ENCODE data around the gene MALSU1.

Gene MALSU1

GRCh38 chr7:23335621-23336020 lies 36.5 kb downstream of the MALSU1 start:
- no peak for DNase-seq (ENCODE audit: low read depth)

GRCh38 chr7:23336086-23336485 lies 36.9 kb downstream of the MALSU1 start:
- DNase-seq (ENCODE audit: low read depth), result no peak

GRCh38 chr7:23336799-23337283 lies 37.7 kb downstream of the MALSU1 start:
- no peak for DNase-seq (ENCODE audit: low read depth)

GRCh38 chr7:23337374-23337773 lies 38.2 kb downstream of the MALSU1 start:
- DNase-seq (ENCODE audit: low read depth), result no peak

- no peak for DNase-seq (ENCODE audit: low read depth)
These were observed 39.3 kb downstream of the MALSU1 start for GRCh38 chr7:23338439-23338838.

- no peak for DNase-seq (ENCODE audit: low read depth)
These were observed 39.7 kb downstream of the MALSU1 start for GRCh38 chr7:23338863-23339262.

DNA sequence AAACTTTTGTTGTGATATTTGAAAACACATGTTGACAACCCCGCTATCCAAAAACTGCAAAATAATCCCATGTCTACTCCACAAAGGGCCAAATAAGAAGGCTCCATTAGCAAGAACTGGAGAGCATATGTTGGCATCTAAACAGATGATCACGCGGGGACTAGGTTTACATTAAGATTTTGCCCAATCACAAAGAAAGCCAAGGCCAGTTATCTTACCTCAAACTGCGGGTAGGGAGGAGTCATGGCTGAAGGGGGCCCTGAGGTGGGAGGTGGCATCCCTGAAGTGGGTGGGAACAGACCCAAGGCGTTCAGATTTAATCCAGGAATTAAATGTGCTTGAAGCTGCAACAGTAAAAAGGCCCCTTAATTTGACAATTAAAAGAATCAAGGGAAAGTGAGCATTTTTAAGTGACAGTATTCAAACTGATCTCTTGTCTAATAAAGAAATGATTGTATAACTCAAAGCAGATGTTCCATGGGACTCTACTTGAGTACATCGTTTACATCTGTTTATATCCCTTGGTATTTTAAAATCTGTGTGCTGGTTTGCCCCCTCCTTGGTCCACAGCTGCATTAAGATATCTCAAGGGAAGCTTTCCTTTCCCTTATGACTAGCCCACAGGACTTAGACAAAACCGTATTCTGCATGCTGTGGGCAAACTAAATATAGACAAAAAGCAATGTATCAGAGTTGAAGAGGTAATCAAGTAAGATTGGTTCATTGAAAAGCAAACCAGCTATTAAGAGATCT lies 42.9 kb downstream of the MALSU1 start:
- DNase-seq (ENCODE audit: low read depth), result no peak

- no peak for DNase-seq (ENCODE audit: low read depth)
These were observed 44.0 kb downstream of the MALSU1 start for GRCh38 chr7:23343102-23343501.

- no peak for DNase-seq (ENCODE audit: low read depth)
These were observed 44.8 kb downstream of the MALSU1 start for GRCh38 chr7:23343806-23344475.

GRCh38 chr7:23345601-23346000 lies 46.5 kb downstream of the MALSU1 start:
- DNase-seq (ENCODE audit: low read depth), result no peak

DNA sequence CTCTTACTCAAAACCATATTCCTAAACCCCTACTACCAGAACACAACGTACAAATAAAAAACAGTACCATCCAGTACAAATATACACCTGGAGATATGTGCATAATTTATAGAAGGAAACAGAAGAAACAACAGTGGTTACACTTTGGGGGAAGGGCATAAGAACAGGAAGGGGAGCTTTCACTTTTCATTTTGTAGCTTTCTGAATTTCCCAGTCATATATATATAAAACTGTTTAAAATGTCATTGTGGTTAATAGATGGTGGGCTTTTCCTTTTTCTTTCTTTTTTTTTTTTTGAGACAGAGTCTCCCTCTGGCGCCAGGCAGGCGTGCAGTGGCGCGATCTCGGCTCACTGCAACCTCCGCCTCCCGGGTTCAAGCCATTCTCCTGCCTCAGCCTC lies 47.2 kb downstream of the MALSU1 start:
- no peak for DNase-seq (ENCODE audit: low read depth)

DNA sequence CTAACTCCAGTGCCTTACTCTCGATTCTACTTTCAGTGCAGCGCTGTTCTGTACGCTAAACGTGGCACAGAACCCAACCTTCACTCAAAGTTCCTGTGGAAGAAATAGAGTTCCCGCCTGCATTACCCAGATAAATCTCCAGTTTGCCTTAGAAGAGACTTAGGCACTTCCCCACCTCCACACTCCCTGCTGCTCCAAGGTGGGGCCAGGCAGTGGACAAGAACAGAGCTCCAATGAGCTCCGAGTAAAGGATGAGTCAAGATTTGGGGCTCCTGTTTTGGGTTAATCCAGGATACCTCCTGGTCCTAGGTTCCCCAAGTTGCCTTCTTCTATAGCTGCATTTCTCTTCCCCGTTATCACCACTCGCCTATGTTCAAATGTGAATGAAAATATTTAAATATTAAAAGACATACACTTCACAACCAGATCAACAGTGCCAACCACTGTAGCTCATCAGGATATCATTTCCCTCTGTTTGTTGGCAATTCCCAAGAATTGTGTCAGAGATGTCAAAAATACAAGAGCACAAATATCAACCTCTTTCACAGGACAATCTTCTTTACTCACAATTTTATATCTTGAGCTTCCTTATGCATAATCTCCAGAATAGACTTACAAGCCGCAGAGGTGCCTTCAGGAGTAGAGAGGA lies 48.0 kb downstream of the MALSU1 start:
- no peak for DNase-seq (ENCODE audit: low read depth)

DNA sequence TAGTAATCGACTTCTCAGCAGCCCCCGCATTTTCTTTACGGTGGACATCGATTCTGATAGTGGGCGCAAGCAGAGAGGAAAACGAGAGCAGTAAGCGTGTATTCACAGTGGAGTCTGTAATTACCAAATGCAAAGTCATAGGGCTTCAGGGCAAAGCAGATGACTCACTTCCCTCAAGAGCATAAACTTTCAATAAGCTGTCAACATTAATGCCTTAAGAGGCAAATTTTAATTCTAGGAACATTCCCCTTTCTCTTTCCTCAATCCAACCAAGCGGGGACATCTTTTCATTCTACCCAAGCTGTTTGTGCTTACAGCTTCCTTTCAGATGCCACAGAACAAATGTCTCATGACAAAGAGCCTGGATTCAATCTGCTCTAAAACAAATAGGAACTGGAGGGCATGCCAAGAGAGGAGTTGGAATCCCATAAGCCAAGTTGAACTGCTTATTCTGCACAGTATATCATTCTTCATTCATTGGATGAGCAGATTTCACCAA lies 48.6 kb downstream of the MALSU1 start:
- no peak for DNase-seq (ENCODE audit: low read depth)

DNA sequence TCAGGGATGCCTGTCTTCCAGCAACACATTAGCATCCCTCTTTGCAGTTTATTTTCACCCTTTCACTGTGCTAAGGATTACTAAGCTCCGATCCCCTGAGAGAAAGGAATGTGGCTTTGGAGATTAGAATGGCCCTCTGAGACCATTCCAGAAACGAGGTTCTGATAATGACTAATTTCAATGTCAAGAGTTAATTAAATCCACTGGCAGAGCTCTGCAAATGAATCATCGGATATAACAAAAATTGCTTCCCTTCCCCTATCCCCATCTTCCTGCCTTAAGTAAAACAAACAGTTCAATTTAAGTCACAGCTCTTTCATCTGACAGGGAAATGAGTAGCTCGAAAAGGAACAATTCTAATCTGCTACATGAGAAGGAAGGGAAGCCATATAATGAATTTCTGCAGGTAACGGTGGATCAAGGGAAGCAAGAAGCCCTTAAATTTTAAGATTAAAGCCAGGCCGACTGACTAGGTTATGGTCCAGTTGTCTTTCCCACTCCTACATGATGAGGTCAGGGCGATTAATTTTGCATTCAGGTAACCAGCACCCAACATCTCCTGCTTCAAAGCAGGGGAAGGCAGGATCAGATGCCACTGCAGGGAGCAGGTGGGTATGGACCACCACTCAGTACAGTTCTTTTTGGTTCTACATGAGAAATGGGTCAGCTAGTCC lies 50.5 kb downstream of the MALSU1 start:
- peak; percentile 20 for DNase-seq (ENCODE audit: low read depth)

DNA sequence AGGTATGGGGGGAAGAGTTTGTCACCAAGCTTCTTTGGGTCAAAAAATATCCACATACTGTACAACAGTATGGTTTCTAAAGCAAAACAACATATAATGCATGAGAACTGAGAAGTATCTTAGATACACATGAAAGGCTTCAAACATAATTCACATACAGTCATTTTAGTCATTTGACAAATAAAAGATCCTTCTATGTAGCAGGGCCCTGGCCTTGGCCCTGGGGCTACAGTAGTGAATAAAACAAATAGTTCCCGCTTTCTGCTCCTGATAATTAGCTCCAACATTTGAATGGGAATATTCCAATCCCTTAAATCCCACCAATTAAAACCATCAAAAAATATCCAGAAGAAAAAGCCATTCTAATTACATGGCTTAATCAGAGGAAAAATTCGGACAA lies 51.3 kb downstream of the MALSU1 start:
- no peak for DNase-seq (ENCODE audit: low read depth)

GRCh38 chr7:23353172-23353571 lies 54.0 kb downstream of the MALSU1 start:
- no peak for DNase-seq (ENCODE audit: low read depth)

DNA sequence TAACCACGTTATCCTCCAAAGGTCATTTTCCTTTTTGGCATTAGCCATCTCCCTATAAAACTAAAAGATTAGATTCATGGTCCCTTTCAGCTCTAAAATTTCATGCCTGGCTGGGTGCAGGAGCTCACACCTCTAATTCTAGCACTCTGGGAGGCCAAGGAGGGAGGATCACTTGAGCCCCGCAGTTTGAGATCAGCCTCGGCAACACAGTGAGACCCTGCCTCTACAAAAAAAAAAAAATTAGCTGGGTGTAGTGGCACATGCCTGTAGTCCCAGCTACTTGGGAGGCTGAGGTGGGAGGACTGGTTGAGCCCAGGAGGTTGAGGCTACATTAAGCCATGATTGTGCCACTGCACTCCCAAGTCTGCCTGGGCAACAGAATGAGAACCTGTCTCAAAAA lies 57.0 kb downstream of the MALSU1 start:
- no peak for DNase-seq (ENCODE audit: low read depth)

DNA sequence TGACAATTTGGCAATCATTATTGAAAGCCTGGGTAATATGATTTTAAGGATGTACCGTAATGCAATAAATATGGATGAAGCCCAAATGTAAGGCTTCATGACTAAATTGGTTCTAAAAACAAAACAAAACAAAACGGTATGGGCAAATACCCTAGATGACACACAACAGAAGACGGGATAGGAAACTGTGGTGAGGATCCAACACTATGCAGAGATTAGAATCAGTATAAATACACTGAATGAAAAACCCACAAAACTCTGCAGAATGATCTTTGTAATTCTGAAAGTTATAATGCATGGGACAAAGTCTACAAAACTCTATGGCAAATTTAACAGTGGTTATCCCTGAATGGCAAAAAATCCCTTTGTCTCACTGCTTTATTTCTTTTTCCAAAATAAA lies 57.6 kb downstream of the MALSU1 start:
- no peak for DNase-seq (ENCODE audit: low read depth)

DNA sequence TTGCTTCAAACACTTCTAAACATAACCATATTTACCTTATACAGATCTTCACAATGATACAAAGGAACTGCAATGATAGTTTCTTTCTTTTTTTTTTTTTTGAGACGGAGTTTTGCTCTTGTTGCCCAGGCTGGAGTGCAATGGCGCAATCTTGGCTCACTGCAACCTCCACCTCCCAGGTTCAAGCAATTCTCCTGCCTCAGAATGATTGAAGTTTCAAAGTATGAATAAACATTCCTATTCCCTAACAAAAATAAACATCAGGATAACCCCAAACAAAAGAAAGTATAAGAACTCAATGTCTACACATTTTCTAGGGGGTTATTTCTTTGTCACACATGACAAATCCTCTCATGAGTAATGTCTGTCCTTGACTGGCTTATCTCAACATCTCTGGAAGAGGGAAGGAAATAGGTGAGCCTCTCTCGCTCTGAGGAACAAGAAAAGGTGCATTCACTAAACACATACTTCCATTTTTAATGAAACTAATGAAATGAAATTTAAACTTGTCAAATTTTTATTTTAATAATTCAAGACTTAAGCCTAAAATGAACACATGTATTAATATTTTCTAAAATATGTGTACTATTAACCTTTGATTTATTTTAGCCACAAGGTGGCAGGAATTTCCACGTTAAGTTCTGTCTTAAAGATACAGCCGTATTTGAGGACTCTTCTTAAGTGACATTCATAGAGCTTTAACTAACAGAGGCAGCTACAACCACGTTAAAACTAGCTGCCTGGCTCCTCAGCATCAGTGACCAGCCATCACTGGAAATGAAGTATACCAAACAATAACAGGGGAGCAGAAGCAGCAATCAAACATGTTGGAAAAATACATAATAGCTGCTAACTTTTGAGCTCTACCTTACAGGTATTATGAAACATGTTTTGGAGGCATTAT lies 58.3 kb downstream of the MALSU1 start:
- DNase-seq (ENCODE audit: low read depth), result no peak

GRCh38 chr7:23358152-23358674 lies 59.1 kb downstream of the MALSU1 start:
- DNase-seq (ENCODE audit: low read depth), result no peak
